HG03575 (cell line): ENCODE measurements around the gene DCUN1D2.

ENCODE experiments used
- ATAC-seq: cut with Tn5 transposase; IDR thresholded peaks from one replicate; pipeline ENCODE4 v1.9.1; 2021; ENCODE audit not compliant: unreplicated experiment, insufficient number of reproducible peaks, low FRiP score; ENCODE audit errors: extremely low read depth

The DCUN1D2 gene

DNA sequence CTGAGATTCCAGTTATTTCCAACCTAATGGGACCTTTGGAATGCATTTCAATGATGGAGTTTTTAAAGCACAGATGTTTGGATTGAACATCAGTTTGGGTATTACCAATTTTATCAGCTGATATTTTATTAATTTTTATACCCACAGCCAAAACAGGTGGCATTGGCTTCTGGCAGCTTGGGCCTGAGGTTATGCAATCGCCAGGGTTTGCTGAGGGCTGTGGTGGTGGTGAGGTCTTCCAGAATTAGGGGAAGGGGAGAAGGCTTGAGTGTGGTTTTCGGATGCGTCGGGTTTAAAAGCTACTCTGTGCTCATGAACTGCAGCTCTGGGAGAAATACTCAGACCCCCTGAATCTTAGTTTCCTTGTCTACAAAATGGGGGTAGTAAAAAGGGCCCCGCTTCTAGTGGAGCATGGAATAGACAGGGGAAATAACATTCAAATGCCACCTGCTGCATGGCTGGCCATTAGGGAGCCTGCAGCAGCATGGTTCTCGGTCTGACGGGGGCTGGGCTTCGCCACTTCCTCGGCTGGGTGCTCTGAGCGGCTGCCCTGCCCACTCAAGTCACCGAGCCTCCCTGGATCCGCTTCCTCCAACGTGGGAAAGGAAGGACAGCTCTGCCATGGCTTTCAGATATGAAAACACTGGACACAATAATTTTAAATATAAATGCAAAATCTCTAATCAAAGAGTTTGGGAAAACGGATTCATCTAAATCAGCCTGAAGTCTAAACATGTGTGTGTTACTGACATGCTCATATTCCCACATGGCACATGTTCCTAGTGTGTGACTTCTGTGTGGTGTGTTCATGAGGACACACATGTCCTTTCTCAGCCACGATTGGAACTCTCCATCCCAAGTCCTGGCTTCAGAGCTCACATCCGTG is 72.4 kb downstream of the DCUN1D2 start:
- ATAC-seq = no peak

DNA sequence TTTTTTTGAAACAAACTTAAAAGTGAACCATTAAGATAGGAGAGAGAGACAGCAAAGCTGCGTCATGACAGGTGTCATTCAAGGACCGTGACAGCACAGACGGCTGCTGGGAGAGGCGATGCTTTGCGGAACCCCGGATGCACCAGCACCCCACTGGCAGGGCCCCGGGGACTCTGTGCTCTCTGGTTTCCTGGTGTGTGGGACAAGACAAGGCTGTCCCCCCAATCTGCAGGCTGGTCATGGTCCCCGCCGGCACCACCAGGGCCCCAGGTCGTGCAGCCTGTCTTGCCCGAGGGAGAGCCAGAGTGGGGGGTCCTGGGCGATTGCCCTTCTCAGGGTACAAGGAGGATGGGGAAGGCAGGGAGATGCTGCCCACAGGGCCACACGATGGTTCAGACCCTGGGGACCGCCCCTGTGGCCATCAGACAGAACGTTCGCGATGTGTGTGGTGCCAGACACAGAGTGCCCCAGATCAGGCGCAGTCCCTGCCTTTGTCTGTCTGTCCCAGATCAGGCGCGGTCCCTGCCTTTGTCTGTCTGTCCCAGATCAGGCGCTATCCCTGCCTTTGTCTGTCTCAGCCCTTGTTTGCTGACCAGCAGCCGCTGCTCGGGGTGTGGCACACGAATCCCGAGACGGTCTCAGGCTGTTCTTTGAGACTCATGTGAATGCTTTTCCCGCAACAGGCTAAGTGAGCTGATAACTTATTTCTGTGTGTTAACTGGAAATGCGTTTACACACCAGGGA is 73.3 kb downstream of the DCUN1D2 start:
- no peak for ATAC-seq

- no peak for ATAC-seq
These were observed 74.7 kb downstream of the DCUN1D2 start for GRCh38 chr13:113415825-113416224.

DNA sequence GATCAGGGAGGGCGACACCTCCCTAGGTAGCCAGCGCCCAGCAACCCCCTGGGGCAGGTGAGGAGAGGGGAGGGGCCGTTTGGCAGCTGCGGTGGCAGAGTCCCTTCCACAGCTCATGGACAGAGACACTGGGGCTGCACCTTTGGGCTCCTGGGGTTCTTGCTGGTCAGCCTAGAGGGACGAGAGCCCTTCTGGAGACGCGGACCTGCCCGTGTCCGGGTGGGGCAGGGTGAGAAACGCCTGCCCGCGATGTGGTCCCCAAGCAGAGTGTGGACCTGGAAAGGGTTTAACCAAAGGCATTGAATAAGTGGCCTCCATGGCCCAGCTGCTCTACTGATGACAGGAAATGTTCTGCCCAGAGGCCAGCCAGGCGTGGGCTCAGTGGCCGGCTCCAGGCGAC is 75.5 kb downstream of the DCUN1D2 start:
- no peak for ATAC-seq

GRCh38 chr13:113414335-113414734 is 76.2 kb downstream of the DCUN1D2 start:
- ATAC-seq = no peak

- no peak for ATAC-seq
These were observed 76.6 kb downstream of the DCUN1D2 start for GRCh38 chr13:113413898-113414282.

- no peak for ATAC-seq
These were observed 77.2 kb downstream of the DCUN1D2 start for GRCh38 chr13:113413178-113413897.

GRCh38 chr13:113412440-113412839 is 78.1 kb downstream of the DCUN1D2 start:
- no peak for ATAC-seq

DNA sequence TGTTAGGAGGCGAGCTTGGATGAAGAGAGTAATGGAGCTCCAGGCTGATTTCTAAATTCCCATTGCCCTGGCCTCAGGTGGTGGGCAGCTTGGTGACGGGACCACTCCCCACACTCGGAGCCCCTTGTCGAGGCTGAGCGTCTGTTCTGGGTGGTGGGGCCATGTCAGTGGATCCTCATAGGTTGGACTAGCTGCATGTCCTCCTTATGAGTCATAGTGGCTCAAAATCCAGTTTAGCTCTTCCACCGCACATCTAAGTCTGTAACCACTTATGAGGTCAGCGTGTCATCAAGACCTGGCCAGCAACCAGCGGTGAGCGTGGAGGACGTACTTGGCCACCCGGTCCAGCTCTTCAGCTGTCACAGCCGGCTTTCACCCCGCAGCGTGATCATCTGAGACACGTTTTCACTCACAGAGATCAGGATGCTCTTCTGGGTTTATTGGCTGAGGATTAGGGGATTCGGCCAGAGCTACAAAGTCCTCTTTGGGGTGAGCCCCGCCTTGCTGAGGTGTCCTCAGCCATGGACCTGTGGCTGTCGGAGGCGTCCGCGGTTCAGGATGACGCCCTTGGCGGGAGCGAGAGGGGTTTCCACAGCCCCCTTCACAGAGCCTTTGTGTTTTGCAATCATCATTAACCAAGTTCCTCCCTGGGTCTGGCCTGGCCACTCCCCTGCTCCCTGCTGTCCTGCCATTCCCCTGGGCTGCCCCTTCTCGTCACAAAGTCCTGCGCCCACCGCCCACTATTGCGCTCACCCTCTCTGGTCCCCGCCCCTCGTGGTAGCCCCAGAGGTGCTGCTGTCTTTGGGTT is 79.1 kb downstream of the DCUN1D2 start:
- no peak for ATAC-seq

DNA sequence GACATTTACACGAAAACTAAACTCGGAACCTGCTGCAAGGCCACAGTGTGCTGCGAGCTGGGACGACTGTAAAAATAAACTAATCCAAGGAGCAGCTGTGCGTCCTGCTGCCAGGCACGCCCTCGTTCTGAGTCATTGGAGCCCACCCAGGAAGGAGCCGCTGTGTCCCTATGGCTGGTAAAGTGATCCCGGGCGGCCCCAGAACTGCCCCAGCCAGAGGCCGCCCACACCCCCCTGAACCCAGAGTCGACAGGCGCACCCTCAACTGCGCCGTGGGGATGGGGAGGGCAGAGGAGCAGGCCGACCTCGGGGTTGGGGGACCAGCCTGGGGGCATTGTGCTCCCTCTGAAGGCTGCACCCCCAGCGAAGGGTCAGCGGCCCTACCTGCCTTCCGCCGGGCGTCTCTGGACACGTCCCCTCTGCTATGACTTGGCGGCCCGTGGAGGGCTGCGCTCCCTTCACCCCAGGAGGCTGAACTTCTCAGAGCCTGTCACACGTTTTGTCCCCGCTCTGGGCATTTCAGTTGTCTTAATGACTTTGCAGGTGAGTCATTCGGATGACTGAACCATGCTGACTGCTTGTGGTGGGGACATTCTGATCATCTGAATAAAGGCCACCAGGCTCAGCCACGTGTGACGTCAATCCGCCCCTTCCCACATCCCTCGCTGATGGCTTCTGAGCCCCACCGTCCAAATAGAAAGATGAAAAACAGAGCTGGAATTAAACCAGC is 79.9 kb downstream of the DCUN1D2 start:
- no peak for ATAC-seq

GRCh38 chr13:113408562-113408961 is 81.9 kb downstream of the DCUN1D2 start:
- ATAC-seq = no peak

- no peak for ATAC-seq
These were observed 82.7 kb downstream of the DCUN1D2 start for GRCh38 chr13:113407531-113408393.

- ATAC-seq = no peak
These were observed 83.4 kb downstream of the DCUN1D2 start for GRCh38 chr13:113407103-113407530.

- ATAC-seq = no peak
These were observed 84.0 kb downstream of the DCUN1D2 start for GRCh38 chr13:113406321-113407102.
